Neural crest cell (in vitro differentiated cells): ENCODE data around the gene GGNBP2. TPM values are rescaled to one million over a fixed set of nuclear protein-coding genes. Genes with fewer than 3 reads are reported as not detected.

Source experiments
- DNase-seq: peaks from one replicate; pipeline ENCODE4 v3.0.0; 2021; ENCODE audit warnings: low read depth, mixed read lengths, low spot score
- H3K27ac Mint-ChIP-seq: one replicate; pipeline ENCODE4 v1.8.0; 2021; ENCODE audit warnings: mild to moderate bottlenecking, mixed read lengths; ENCODE audit not compliant: unreplicated experiment
- H3K27me3 Mint-ChIP-seq: 2 replicates; pipeline ENCODE4 v1.8.0; 2021; ENCODE audit warnings: low read depth, mild to moderate bottlenecking, mixed read lengths
- H3K36me3 Mint-ChIP-seq: 2 replicates; pipeline ENCODE4 v1.8.0; 2021; ENCODE audit warnings: low read depth, mild to moderate bottlenecking, mixed read lengths
- H3K4me1 Mint-ChIP-seq: 2 replicates; pipeline ENCODE4 v1.8.0; 2021; ENCODE audit warnings: mixed read lengths
- H3K4me3 Mint-ChIP-seq: one replicate; pipeline ENCODE4 v1.8.0; 2021; ENCODE audit warnings: mild to moderate bottlenecking, mixed read lengths
- H3K9me3 Mint-ChIP-seq: 2 replicates; pipeline ENCODE4 v1.8.0; 2021; ENCODE audit warnings: mixed read lengths
- CTCF ChIP-seq: fragments of 200-600 bp; sonication (generic); conservative IDR thresholded peaks from 2 replicates; pipeline ENCODE4 v1.5.0; 2021; ENCODE audit warnings: antibody characterized with exemption, mild to moderate bottlenecking
- total RNA-seq: library from RNA; stranded (reverse); gene quantifications from 2 replicates; pipeline ENCODE4 v1.2.1, GENCODE V29; 2021

GGNBP2 gene
- total RNA-seq, 1 donor from 2014 or later = 71.8 TPM

- no peak overlapping the region for H3K4me3 Mint-ChIP-seq
- TF ChIP-seq CTCF = no peak
- H3K4me1 Mint-ChIP-seq = peaks cover 5% of the 10 kb centered on the region
- H3K9me3 Mint-ChIP-seq = no peaks in the 10 kb centered on the region
- no peak for DNase-seq
- H3K27me3 Mint-ChIP-seq = peaks cover 54% of the 10 kb centered on the region
- H3K36me3 Mint-ChIP-seq = no peaks in the 10 kb centered on the region
- no peak overlapping the region for H3K27ac Mint-ChIP-seq
Observed at GRCh38 chr17:36629970-36630502, 85.3 kb downstream of the GGNBP2 start.

- H3K27me3 Mint-ChIP-seq = peaks cover 61% of the 10 kb centered on the region
Observed at GRCh38 chr17:36631022-36631421, 86.3 kb downstream of the GGNBP2 start.

GRCh38 chr17:36632916-36633771 lies 88.4 kb downstream of the GGNBP2 start:
- Mint-ChIP-seq H3K4me1 (no peaks in the 10 kb centered on the region), H3K27me3 (peaks cover 82% of the 10 kb centered on the region), H3K4me3 (no peak overlapping the region), H3K9me3 (no peaks in the 10 kb centered on the region), H3K27ac (no peak overlapping the region), H3K36me3 (no peaks in the 10 kb centered on the region)
- no peak for DNase-seq
- no peak for TF ChIP-seq CTCF

More at GRCh38 chr17:36631022-36631421, 86.3 kb downstream of the GGNBP2 start:
- H3K36me3 Mint-ChIP-seq = no peaks in the 10 kb centered on the region
- no peak overlapping the region for H3K4me3 Mint-ChIP-seq
- H3K27ac Mint-ChIP-seq = no peak overlapping the region
- no peaks in the 10 kb centered on the region for H3K9me3 Mint-ChIP-seq
- no peak for DNase-seq
- TF ChIP-seq CTCF = no peak
- peaks cover 5% of the 10 kb centered on the region for H3K4me1 Mint-ChIP-seq

Other genes starting within 250 kb of the GGNBP2 start
- gene TBC1D3G, start 221.0 kb upstream of the GGNBP2 start, total RNA-seq = not detected in 2 replicates
- gene TBC1D3H, start 156.5 kb upstream of the GGNBP2 start, total RNA-seq = not detected in 2 replicates
- gene ZNHIT3, start 58.2 kb upstream of the GGNBP2 start, total RNA-seq = 53.7 and 57.0 TPM in 2 replicates
- gene MYO19, start 10.1 kb upstream of the GGNBP2 start, total RNA-seq = 101 and 104 TPM in 2 replicates
- 20.8 and 20.9 TPM in 2 replicates for gene PIGW, start 9.9 kb upstream of the GGNBP2 start, total RNA-seq
- 12.3 and 14.7 TPM in 2 replicates for gene DHRS11, start 47.0 kb downstream of the GGNBP2 start, total RNA-seq
- 4.6 and 5.4 TPM in 2 replicates for gene MRM1, start 56.7 kb downstream of the GGNBP2 start, total RNA-seq